IMR-90 (cell line): ENCODE results near the gene KRT4. TPM values are rescaled to one million over a fixed set of nuclear protein-coding genes. Genes with fewer than 3 reads are reported as not detected.
"Not testable (repeated sequence)": the region's sequence is repeated elsewhere in the genome, so short reads cannot be mapped to it uniquely, and the experiment has no call there.

Source experiments
- ATAC-seq: fragments of 200-7000 bp; cut with Tn5 transposase; 2 replicates; pipeline ENCODE4 v1.9.1; 2020; ENCODE audit warnings: low read depth, mild to moderate bottlenecking, moderate library complexity
- BruUV-seq: library from RNA; stranded (reverse); fragments of 400-500 nt; replicated peaks from 2 replicates; lab custom pipeline; 2021; lab: Mats Ljungman, UMichigan
- CTCF ChIA-PET: fragments of 300-600 bp; formaldehyde crosslinking; extraction: SDS; loops from one replicate; lab custom pipeline; 2021; ENCODE audit warnings: antibody characterized with exemption; lab: Yijun Ruan, JAX
- POLR2A ChIA-PET: fragments of 300-600 bp; sonication (Branson Sonifier 250); formaldehyde crosslinking; loops from one replicate; lab custom pipeline; 2022; ENCODE audit warnings: antibody characterized with exemption; ENCODE audit not compliant: unreplicated experiment; lab: Charles Lee
- DNase-seq: peaks from one replicate; pipeline ENCODE4 v3.0.0; 2013
- H2AFZ ChIP-seq: replicated peaks from 2 replicates; pipeline ENCODE3; 2013; ENCODE audit warnings: low read length, mild to moderate bottlenecking; ENCODE audit not compliant: poor library complexity
- H2AK5ac ChIP-seq: 2 replicates; pipeline ENCODE4 v1.6.1; 2013; ENCODE audit warnings: low read depth, low read length, inconsistent platforms
- H2AK9ac ChIP-seq: replicated peaks from 2 replicates; pipeline ENCODE3; 2013; ENCODE audit warnings: mild to moderate bottlenecking, low read depth, low read length, moderate library complexity; ENCODE audit not compliant: poor library complexity
- H2BK120ac ChIP-seq: 2 replicates; pipeline ENCODE4 v1.6.1; 2013; ENCODE audit warnings: low read depth, low read length, inconsistent platforms
- H2BK15ac ChIP-seq: 3 replicates; pipeline ENCODE4 v1.6.1; 2013; ENCODE audit warnings: low read depth, low read length, inconsistent platforms
- H2BK20ac ChIP-seq: 2 replicates; pipeline ENCODE4 v1.6.1; 2013; ENCODE audit warnings: low read depth, mild to moderate bottlenecking, inconsistent platforms, low read length, moderate library complexity
- H2BK5ac ChIP-seq: 2 replicates; pipeline ENCODE4 v1.6.1; 2013; ENCODE audit warnings: mild to moderate bottlenecking, low read depth, low read length, inconsistent platforms; ENCODE audit not compliant: poor library complexity, severe bottlenecking
- H3K14ac ChIP-seq: replicated peaks from 2 replicates; pipeline ENCODE4 v1.6.1; 2013; ENCODE audit warnings: low read depth, low read length, inconsistent platforms
- H3K18ac ChIP-seq: 2 replicates; pipeline ENCODE4 v1.6.1; 2013; ENCODE audit warnings: low read depth, low read length, control low read depth
- H3K23ac ChIP-seq: 2 replicates; pipeline ENCODE4 v1.6.1; 2013; ENCODE audit warnings: low read depth, low read length, inconsistent platforms
- H3K27ac ChIP-seq: 2 replicates; pipeline ENCODE4 v1.5.1; 2013; ENCODE audit warnings: mild to moderate bottlenecking, control low read depth, low read length; ENCODE audit not compliant: insufficient read depth
- H3K27me3 ChIP-seq: 2 replicates; pipeline ENCODE4 v1.6.1; 2013; ENCODE audit warnings: low read length; ENCODE audit not compliant: control insufficient read depth, insufficient read depth
- H3K36me3 ChIP-seq: 2 replicates; pipeline ENCODE4 v1.6.1; 2013; ENCODE audit warnings: low read length, mixed read lengths; ENCODE audit not compliant: control insufficient read depth, insufficient read depth
- H3K4ac ChIP-seq: 2 replicates; pipeline ENCODE4 v1.6.1; 2013; ENCODE audit warnings: low read depth, low read length, inconsistent platforms
- H3K4me1 ChIP-seq: 2 replicates; pipeline ENCODE4 v1.6.1; 2013; ENCODE audit warnings: low read length, mixed read lengths; ENCODE audit not compliant: control insufficient read depth, insufficient read depth
- H3K4me2 ChIP-seq: 2 replicates; pipeline ENCODE4 v1.6.1; 2013; ENCODE audit warnings: low read depth, mild to moderate bottlenecking, control low read depth, low read length, moderate library complexity
- H3K4me3 ChIP-seq: 2 replicates; pipeline ENCODE4 v1.5.1; 2013; ENCODE audit warnings: low read depth, mild to moderate bottlenecking, control low read depth, low read length, moderate library complexity; ENCODE audit not compliant: insufficient read depth
- H3K56ac ChIP-seq: 2 replicates; pipeline ENCODE4 v1.6.1; 2013; ENCODE audit warnings: low read length, inconsistent platforms; ENCODE audit not compliant: insufficient read depth; ENCODE audit errors: extremely low read depth
- H3K79me1 ChIP-seq, 2 experiments: 2 replicates each; pipeline ENCODE4 v1.6.1; 2013; ENCODE audit warnings: low read length in 2 of 2, inconsistent platforms in 1 of 2, low read depth in 1 of 2
- H3K9ac ChIP-seq: 2 replicates; pipeline ENCODE4 v1.6.1; 2013; ENCODE audit warnings: low read depth, low read length, control low read depth
- H3K9me1 ChIP-seq: 2 replicates; pipeline ENCODE4 v1.6.1; 2013; ENCODE audit warnings: low read length, inconsistent platforms; ENCODE audit not compliant: insufficient read depth
- H3K9me3 ChIP-seq: 2 replicates; pipeline ENCODE4 v1.6.1; 2013; ENCODE audit warnings: low read length; ENCODE audit not compliant: control insufficient read depth, insufficient read depth
- H4K20me1 ChIP-seq: 2 replicates; pipeline ENCODE4 v1.6.1; 2013; ENCODE audit warnings: low read length, inconsistent platforms; ENCODE audit not compliant: insufficient read depth
- H4K5ac ChIP-seq: 2 replicates; pipeline ENCODE4 v1.6.1; 2013; ENCODE audit warnings: mild to moderate bottlenecking, low read depth, low read length, control low read depth
- H4K8ac ChIP-seq, 2 experiments: 2 replicates each; pipeline ENCODE4 v1.6.1; 2013; ENCODE audit warnings: low read depth in 2 of 2, low read length in 2 of 2, control low read depth in 1 of 2, inconsistent platforms in 1 of 2
- H4K91ac ChIP-seq: 2 replicates; pipeline ENCODE4 v1.6.1; 2013; ENCODE audit warnings: low read depth, low read length, inconsistent platforms; ENCODE audit not compliant: insufficient read depth
- BHLHE40 ChIP-seq: fragments of 150-350 bp; IDR thresholded peaks from 2 replicates; pipeline ENCODE4 v1.6.1; 2016; ENCODE audit warnings: mild to moderate bottlenecking, low read depth, low read length
- FOS ChIP-seq: fragments of 150-350 bp; IDR thresholded peaks from 2 replicates; pipeline ENCODE4 v1.6.1; 2016; ENCODE audit warnings: low read depth, low read length
- MAZ ChIP-seq: IDR thresholded peaks from 2 replicates; pipeline ENCODE4 v1.6.1; 2012; ENCODE audit warnings: low read depth, mild to moderate bottlenecking, low read length, improper control_type of control experiment, moderate library complexity, borderline replicate concordance
- POLR2A ChIP-seq: IDR thresholded peaks from 2 replicates; pipeline ENCODE4 v1.6.1; 2012; ENCODE audit warnings: mild to moderate bottlenecking, low read depth, low read length
- RAD21 ChIP-seq: IDR thresholded peaks from 2 replicates; pipeline ENCODE4 v1.6.1; 2012; ENCODE audit warnings: low read length, improper control_type of control experiment
- RFX5 ChIP-seq: IDR thresholded peaks from 2 replicates; pipeline ENCODE4 v1.8.0; 2012; ENCODE audit warnings: low read depth, mild to moderate bottlenecking, low read length, moderate library complexity
- USF2 ChIP-seq: fragments of 150-350 bp; IDR thresholded peaks from 2 replicates; pipeline ENCODE4 v1.6.1; 2017; ENCODE audit warnings: mild to moderate bottlenecking, antibody characterized with exemption, low read length, low read depth
- WGBS, 2 experiments: methylation state at CpG; one replicate each; pipeline versions ENCODE4 v1.1.5 to v1.1.7; 2013; ENCODE audit warnings: missing lambda C conversion rate in 2 of 2; ENCODE audit not compliant: insufficient read length in 1 of 2; ENCODE audit errors: extremely low coverage in 2 of 2; 5-methylcytosine and 5-hydroxymethylcytosine counted together
- dilution Hi-C: fragments of 300-500 bp; cut with HindIII; formaldehyde crosslinking; loops from one replicate; pipeline ENCODE4 v1.14.3; 2018; ENCODE audit warnings: low sequenced_read_pairs; ENCODE audit not compliant: unreplicated experiment
- in situ Hi-C: fragments of 300-500 bp; cut with MboI; formaldehyde crosslinking; loops from 3 replicates; pipeline ENCODE4 v1.14.3; 2019; ENCODE audit warnings: low sequenced_read_pairs, inconsistent platforms, mixed read lengths
- intact Hi-C: fragments of 100-400 bp; cut with micrococcal nuclease; formaldehyde crosslinking; loops from 2 replicates; pipeline ENCODE4 v1.10.0; 2022
- polyA plus RNA-seq, 3 experiments: library from polyadenylated mRNA; depleted of rRNA; stranded (reverse); fragments of >200 nt; gene quantifications; 2 replicates each; pipeline ENCODE4 v1.2.3, GENCODE V29; 2012; ENCODE audit warnings: low replicate concordance in 1 of 3
- total RNA-seq: library from RNA; depleted of rRNA; stranded (reverse); fragments of >200 nt; gene quantifications from 2 replicates; pipeline ENCODE4 v1.2.3, GENCODE V29; 2012

The KRT4 gene
- total and polyA plus RNA-seq, 2 of the 4 experiments (the other 2 are of a cell fraction), result under 0.01 to 0.07 TPM

DNA sequence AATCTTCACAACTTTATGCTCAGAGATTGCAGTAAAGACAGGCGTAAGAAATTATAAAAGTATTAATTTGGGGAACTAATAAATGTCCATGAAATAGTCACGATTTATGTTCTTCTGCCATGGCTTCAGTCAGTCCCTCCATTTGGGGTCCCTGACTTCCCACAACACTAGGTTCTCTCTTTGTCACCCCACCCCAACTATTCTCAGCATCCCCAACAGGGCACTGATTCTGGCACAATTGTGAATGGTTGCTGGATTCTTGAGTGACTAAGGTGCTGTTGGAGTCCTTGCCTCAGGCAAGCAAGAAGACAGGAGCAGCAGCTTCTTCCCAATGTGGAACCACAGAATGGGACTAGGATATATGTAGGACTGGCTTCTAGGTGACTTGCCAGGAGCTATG, 52.1 kb downstream of the KRT4 start:
- Histone ChIP-seq H2AK5ac (no peak overlapping the region), H3K4me1 (no peaks in the 10 kb centered on the region), H3K27me3 (peaks cover 2% of the 10 kb centered on the region; the same call in 1 of the 2 replicates), H2BK20ac (no peak overlapping the region), H3K18ac (no peak overlapping the region), H4K5ac (no peak overlapping the region), H3K4me3 (no peak overlapping the region), H3K79me1 (no peaks in the 10 kb centered on the region), H2BK120ac (no peak overlapping the region), H3K4ac (no peak overlapping the region), H2AFZ (no peak overlapping the region), H3K9me3 (peaks cover 5% of the 10 kb centered on the region; the same call in 1 of the 2 replicates), H2BK5ac (no peak overlapping the region), H3K14ac (no peak overlapping the region), H3K9ac (no peak overlapping the region), H4K91ac (no peak overlapping the region), H2AK9ac (no peak overlapping the region), H3K36me3 (no peaks in the 10 kb centered on the region), H2BK15ac (no peak overlapping the region), H4K20me1 (no peaks in the 10 kb centered on the region), H3K23ac (no peak overlapping the region), H4K8ac (no peak overlapping the region), H3K4me2 (no peak overlapping the region), H3K9me1 (no peaks in the 10 kb centered on the region), H3K27ac (no peak overlapping the region), H3K56ac (no peak overlapping the region)
- no peak for TF ChIP-seq BHLHE40
- no peak for TF ChIP-seq RFX5
- no peak for TF ChIP-seq POLR2A
- no peak for TF ChIP-seq MAZ
- no peak for TF ChIP-seq RAD21
- no peak for TF ChIP-seq FOS
- TF ChIP-seq USF2, result no peak
- ATAC-seq (no peak), DNase-seq (no peak)
- in situ Hi-C loops (no loop called here), dilution Hi-C loops (no loop called here), intact Hi-C loops (no loop called here)
- ChIA-PET CTCF (no interaction called here), POLR2A (no interaction called here)
- BruUV-seq, result no TSS peak
- WGBS, 2 experiments, result no CpG with 5 or more reads among the region's 2 CpGs

GRCh38 chr12:52761218-52761617, 52.7 kb downstream of the KRT4 start:
- H3K4me1 ChIP-seq, H2BK20ac ChIP-seq, POLR2A ChIA-PET, H3K4ac ChIP-seq, H4K5ac ChIP-seq, CTCF ChIA-PET, H3K18ac ChIP-seq, BruUV-seq, H2BK120ac ChIP-seq, DNase-seq, dilution Hi-C loops, H3K9me1 ChIP-seq, H2AFZ ChIP-seq, H2BK15ac ChIP-seq, H3K9me3 ChIP-seq, H4K20me1 ChIP-seq, H3K4me2 ChIP-seq, H3K9ac ChIP-seq, H3K23ac ChIP-seq, H3K79me1 ChIP-seq, H3K36me3 ChIP-seq, H4K91ac ChIP-seq, H2AK5ac ChIP-seq, H3K27ac ChIP-seq, ATAC-seq, H3K4me3 ChIP-seq, H2BK5ac ChIP-seq, in situ Hi-C loops, intact Hi-C loops, H3K27me3 ChIP-seq, H4K8ac ChIP-seq, H2AK9ac ChIP-seq, H3K14ac ChIP-seq, H3K56ac ChIP-seq: not testable (repeated sequence)
- 62% methylated on average over 3 of the region's 8 CpGs; no CpG with 5 or more reads in 1 of the 2 experiments for WGBS, 2 experiments
